ENCODE data around the gene MGLL. TPM values are rescaled to one million over a fixed set of nuclear protein-coding genes. Genes with fewer than 3 reads are reported as not detected.

MGLL gene
- total RNA-seq, 3 donors from 2014 or later = 212 to 515 (median 221) TPM

- intact Hi-C loops (cut with DNase I, micrococcal nuclease) = no loop called here
- TF ChIP-seq CTCF (IDR thresholded peaks at IDR 0.05) = no peak
- Histone ChIP-seq H3K9me3 (no peaks in the 10 kb centered on the region), H3K4me1 (ENCODE audit: low read depth) (peaks cover 34% of the 10 kb centered on the region), H3K36me3 (ENCODE audit: low read depth) (no peaks in the 10 kb centered on the region), H3K4me3 (no peak overlapping the region)
- ATAC-seq = peak; percentile 41
- peak; percentile 78 to 89 (median 80) for DNase-seq
Observed at GRCh38 chr3:127821394-127821793, 921 bp downstream of the MGLL start.

GRCh38 chr3:127820826-127821313 lies 1.4 kb downstream of the MGLL start:
- no peaks in the 10 kb centered on the region for H3K9me3 ChIP-seq
- intact Hi-C loops (cut with DNase I, micrococcal nuclease) = no loop called here
- ATAC-seq (no peak), DNase-seq (peak in 1 of 3 donors; percentile 59)
- H3K36me3 ChIP-seq (ENCODE audit: low read depth) = no peaks in the 10 kb centered on the region
- H3K4me1 ChIP-seq (ENCODE audit: low read depth) = peaks cover 40% of the 10 kb centered on the region
- TF ChIP-seq CTCF (IDR thresholded peaks at IDR 0.05) = no peak
- no peak overlapping the region for H3K4me3 ChIP-seq

GRCh38 chr3:127820221-127820825 lies 2.0 kb downstream of the MGLL start:
- intact Hi-C loops (cut with DNase I, micrococcal nuclease) = no loop called here
- no peaks in the 10 kb centered on the region for H3K9me3 ChIP-seq
- DNase-seq = peak in 1 of 3 donors; percentile 39
- no peak for TF ChIP-seq CTCF (IDR thresholded peaks at IDR 0.05)
- H3K36me3 ChIP-seq (ENCODE audit: low read depth) = no peaks in the 10 kb centered on the region
- no peak overlapping the region for H3K4me3 ChIP-seq
- ATAC-seq = no peak
- peaks cover 41% of the 10 kb centered on the region for H3K4me1 ChIP-seq (ENCODE audit: low read depth)

- Histone ChIP-seq H3K36me3 (ENCODE audit: low read depth) (no peaks in the 10 kb centered on the region), H3K4me1 (ENCODE audit: low read depth) (peaks cover 45% of the 10 kb centered on the region), H3K9me3 (no peaks in the 10 kb centered on the region), H3K4me3 (no peak overlapping the region)
- DNase-seq (no peak), ATAC-seq (no peak)
- TF ChIP-seq CTCF (IDR thresholded peaks at IDR 0.05) = no peak
- intact Hi-C loops (cut with DNase I, micrococcal nuclease) = loop anchor here in 1 of 2 donors (10.0 kb wide), 1 partner anchor 125 kb away; no protein-coding TSS in a partner anchor
Observed at GRCh38 chr3:127819656-127820055, 2.7 kb downstream of the MGLL start.

- no peak for DNase-seq
- H3K4me3 ChIP-seq = no peak overlapping the region
- no peak for TF ChIP-seq CTCF (IDR thresholded peaks at IDR 0.05)
- no peaks in the 10 kb centered on the region for H3K36me3 ChIP-seq (ENCODE audit: low read depth)
- no peaks in the 10 kb centered on the region for H3K9me3 ChIP-seq
- intact Hi-C loops (cut with DNase I, micrococcal nuclease) = loop anchor here in 1 of 2 donors (10.0 kb wide), 1 partner anchor 124 kb away; no protein-coding TSS in a partner anchor
- peaks cover 51% of the 10 kb centered on the region for H3K4me1 ChIP-seq (ENCODE audit: low read depth)
- no peak for ATAC-seq
Observed at GRCh38 chr3:127819086-127819485, 3.2 kb downstream of the MGLL start.

Data from mucosa of descending colon (tissue), 3 donors.